GM21825 (cell line): Measurements from ENCODE around the gene KDM4B.

ENCODE experiments used
- ATAC-seq: cut with Tn5 transposase; IDR thresholded peaks from one replicate; pipeline ENCODE4 v1.9.1; 2021; ENCODE audit warnings: mild to moderate bottlenecking, moderate library complexity; ENCODE audit not compliant: unreplicated experiment

Gene KDM4B

DNA sequence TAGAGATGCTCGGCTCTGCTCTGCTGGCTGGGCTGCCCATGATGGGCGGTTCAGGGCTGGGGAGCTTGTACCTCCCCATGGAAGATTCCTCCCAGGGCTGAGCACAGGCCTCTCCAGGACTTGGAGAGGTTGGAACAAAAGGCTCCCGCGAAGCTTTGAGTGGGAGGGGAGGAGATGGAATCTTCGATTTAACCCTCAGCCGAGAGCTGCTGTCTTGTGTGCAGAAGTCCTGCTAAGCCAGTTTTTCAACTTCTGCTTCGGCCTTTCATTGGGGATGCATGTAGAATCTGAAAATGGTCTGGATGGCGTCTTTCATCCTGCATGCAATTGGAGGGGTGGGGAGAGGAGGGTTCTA is 163.3 kb downstream of the KDM4B start:
- no peak for ATAC-seq

- ATAC-seq: no peak
These were observed 164.1 kb downstream of the KDM4B start for GRCh38 chr19:5132698-5133651.

- no peak for ATAC-seq
These were observed 165.2 kb downstream of the KDM4B start for GRCh38 chr19:5133986-5134595.

DNA sequence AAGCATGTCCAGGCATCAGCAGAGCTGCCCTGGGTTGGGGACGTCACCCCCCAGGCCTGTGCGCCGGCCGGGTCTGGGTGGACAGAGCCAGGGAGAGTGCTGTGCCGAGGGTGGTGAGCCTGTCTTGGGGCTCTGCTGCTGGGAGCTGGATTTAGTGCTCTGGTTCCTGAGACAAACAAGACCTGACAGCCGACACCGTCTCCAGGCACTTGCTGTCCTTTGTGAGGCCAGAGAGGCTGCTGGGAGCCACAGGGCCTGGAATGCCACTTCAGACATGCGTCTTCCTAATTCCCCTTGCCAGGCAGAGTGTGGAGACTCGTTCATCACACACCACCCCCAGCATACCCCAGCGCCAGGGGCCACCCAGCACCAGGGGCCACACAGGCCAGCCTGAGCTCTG is 165.8 kb downstream of the KDM4B start:
- ATAC-seq: no peak

DNA sequence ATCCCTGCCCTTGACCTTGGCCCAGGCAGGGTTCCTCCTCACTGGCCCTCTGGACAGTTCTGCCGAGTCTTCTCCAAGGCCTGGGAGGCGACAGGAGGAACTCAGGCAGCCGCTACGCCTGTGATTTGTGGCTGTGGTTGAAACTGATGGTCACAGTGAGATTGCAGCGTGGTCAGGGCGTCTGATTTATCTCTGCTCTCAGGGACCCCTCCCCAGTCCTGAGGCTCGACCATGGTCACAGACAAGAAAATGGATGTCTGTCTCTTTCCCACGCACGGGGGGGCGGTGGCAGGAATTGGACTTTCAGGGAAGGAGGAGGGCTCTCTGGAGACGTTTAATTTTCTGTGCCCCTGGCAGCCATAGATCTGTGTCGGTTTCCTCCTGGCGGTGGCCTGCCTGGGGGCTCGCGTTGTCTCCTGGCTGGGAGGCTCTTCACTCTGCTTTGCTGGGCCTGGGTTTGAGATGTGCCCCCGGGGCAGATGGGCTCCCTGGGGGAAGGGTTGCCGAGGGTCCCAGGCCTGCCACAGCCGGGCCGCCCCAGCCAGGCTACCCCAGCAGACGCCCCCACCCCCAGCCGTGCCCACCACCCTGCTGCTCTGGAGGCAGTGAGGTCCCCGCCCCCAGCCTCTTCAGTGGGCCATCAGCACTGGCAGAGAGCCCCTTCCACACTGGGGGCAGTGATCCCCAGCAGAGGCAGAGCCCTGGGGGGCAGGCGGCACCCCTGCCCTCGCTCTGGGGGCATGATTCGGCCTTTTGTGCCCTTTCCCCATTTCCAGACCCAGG is 167.4 kb downstream of the KDM4B start:
- no peak for ATAC-seq

- ATAC-seq: no peak
These were observed 168.2 kb downstream of the KDM4B start for GRCh38 chr19:5137114-5137513.

- no peak for ATAC-seq
These were observed 168.7 kb downstream of the KDM4B start for GRCh38 chr19:5137571-5138124.

GRCh38 chr19:5138606-5139582 is 170.0 kb downstream of the KDM4B start:
- peak; percentile 52 for ATAC-seq

- no peak for ATAC-seq
These were observed 170.8 kb downstream of the KDM4B start for GRCh38 chr19:5139583-5140325.

GRCh38 chr19:5141129-5141849 is 172.4 kb downstream of the KDM4B start:
- ATAC-seq: no peak

DNA sequence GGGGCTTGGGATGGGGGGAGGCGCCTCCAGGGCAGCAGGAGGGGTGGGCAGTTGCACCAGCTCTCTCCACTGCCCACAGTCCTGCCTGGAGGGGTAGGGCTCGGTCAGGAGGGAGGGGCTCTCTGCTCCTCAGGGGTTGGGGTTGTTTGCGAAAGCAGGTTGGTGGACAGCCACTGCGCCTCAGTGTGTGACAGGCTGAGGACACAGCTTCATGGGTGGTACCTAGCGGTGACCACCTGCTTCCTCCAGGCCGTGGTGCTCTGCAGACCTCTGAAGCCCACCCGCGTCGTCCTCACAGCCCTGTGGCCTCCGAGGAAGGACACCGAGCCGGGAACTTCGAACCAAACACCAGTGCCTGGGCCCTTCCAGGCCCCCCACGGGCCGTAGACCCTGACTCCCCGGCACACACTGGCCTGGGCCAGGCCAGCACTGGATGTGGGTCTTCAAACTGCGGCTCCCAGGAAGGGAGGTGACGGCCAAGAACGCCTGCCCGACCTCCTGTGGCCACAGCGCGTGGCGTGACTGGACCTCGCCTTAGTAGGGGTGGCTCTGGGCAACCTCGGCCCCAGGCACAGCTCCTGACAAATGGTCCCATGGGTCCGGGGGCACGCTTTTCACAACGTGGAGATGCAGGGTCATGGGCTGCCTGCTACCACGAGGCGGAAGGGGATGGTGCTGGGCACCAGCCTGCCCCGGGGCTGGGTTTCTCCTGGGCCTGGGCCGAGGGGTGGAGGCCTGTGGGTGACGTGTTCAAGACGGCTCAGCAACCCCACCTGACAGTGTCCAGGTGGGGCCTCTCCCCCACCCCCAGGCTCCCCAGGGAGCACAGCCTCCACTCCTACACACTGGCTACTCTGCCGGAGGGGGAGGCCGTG is 173.2 kb downstream of the KDM4B start:
- ATAC-seq: no peak

GRCh38 chr19:5142725-5143097 is 173.8 kb downstream of the KDM4B start:
- no peak for ATAC-seq

GRCh38 chr19:5143471-5144411 is 174.8 kb downstream of the KDM4B start:
- ATAC-seq: no peak

- no peak for ATAC-seq
These were observed 175.7 kb downstream of the KDM4B start for GRCh38 chr19:5144545-5145179.

GRCh38 chr19:5145521-5146511 is 176.9 kb downstream of the KDM4B start:
- ATAC-seq: no peak
